Liver (tissue), 9 donors: ENCODE results near the gene INPP4B. TPM values are rescaled to one million over a fixed set of nuclear protein-coding genes. Genes with fewer than 3 reads are reported as not detected.

Experiments used
- DNase-seq: peaks from one replicate; pipeline ENCODE4 v3.0.0-alpha.2; 2017; ENCODE audit warnings: low spot score
- H3K27ac ChIP-seq, 2 donors: one replicate each; pipeline ENCODE4 v1.7.0; 2013; ENCODE audit warnings: inconsistent platforms in 2 of 2, low read length in 2 of 2, control low read depth in 1 of 2, low read depth in 1 of 2, mild to moderate bottlenecking in 1 of 2
- H3K27me3 ChIP-seq, 4 donors: one replicate each; pipeline versions ENCODE4 v1.6.1 to v1.7.0; 2013; ENCODE audit warnings: low read length in 3 of 4, inconsistent platforms in 1 of 4, mild to moderate bottlenecking in 1 of 4, moderate library complexity in 1 of 4; ENCODE audit not compliant: control insufficient read depth in 4 of 4, insufficient read depth in 4 of 4
- H3K36me3 ChIP-seq, 4 donors: one replicate each; pipeline versions ENCODE4 v1.6.1 to v1.7.0; 2013; ENCODE audit warnings: low read length in 3 of 4, mild to moderate bottlenecking in 3 of 4, low read depth in 1 of 4, moderate library complexity in 1 of 4; ENCODE audit not compliant: control insufficient read depth in 4 of 4, insufficient read depth in 3 of 4
- H3K4me1 ChIP-seq, 4 donors: one replicate each; pipeline versions ENCODE4 v1.6.1 to v1.7.0; 2013; ENCODE audit warnings: low read length in 3 of 4, mild to moderate bottlenecking in 3 of 4, moderate library complexity in 1 of 4; ENCODE audit not compliant: control insufficient read depth in 4 of 4, insufficient read depth in 4 of 4
- H3K4me3 ChIP-seq, 3 donors: one replicate each; pipeline versions ENCODE4 v1.6.1 to v1.7.0; 2013; ENCODE audit warnings: low read length in 3 of 3, control low read depth in 1 of 3, low read depth in 1 of 3, mild to moderate bottlenecking in 1 of 3
- H3K9ac ChIP-seq, 2 donors: one replicate each; pipeline ENCODE4 v1.7.0; 2013; ENCODE audit warnings: low read length in 2 of 2, mild to moderate bottlenecking in 2 of 2, moderate library complexity in 2 of 2, control low read depth in 1 of 2, low read depth in 1 of 2
- H3K9me3 ChIP-seq, 4 donors: one replicate each; pipeline versions ENCODE4 v1.6.1 to v1.7.0; 2013; ENCODE audit warnings: low read length in 3 of 4; ENCODE audit not compliant: control insufficient read depth in 4 of 4
- FOXA2 ChIP-seq: IDR thresholded peaks from 2 replicates; pipeline ENCODE4 v1.6.1; 2016; ENCODE audit warnings: antibody characterized with exemption
- GABPA ChIP-seq, 2 donors: IDR thresholded peaks in 1 of 2; conservative IDR thresholded peaks in 1 of 2; 2 replicates each; pipeline ENCODE4 v1.6.1; 2016; ENCODE audit warnings: antibody characterized with exemption in 2 of 2, mild to moderate bottlenecking in 1 of 2, moderate library complexity in 1 of 2
- HNF4G ChIP-seq: IDR thresholded peaks from 2 replicates; pipeline ENCODE4 v1.6.1; 2016; ENCODE audit warnings: antibody characterized with exemption
- JUND ChIP-seq, 2 donors: IDR thresholded peaks; 2 replicates each; pipeline ENCODE4 v1.6.1; 2016; ENCODE audit warnings: antibody characterized with exemption in 2 of 2
- RXRA ChIP-seq, 2 donors: IDR thresholded peaks; 2 replicates each; pipeline ENCODE4 v1.6.1; 2017 to 2018; ENCODE audit warnings: antibody characterized with exemption in 2 of 2, mild to moderate bottlenecking in 1 of 2
- YY1 ChIP-seq: IDR thresholded peaks from 2 replicates; pipeline ENCODE4 v1.6.1; 2016; ENCODE audit warnings: antibody characterized with exemption, mild to moderate bottlenecking
- WGBS: extraction: QIAGEN DNeasy Blood & Tissue Kit; methylation state at CpG from one replicate; pipeline ENCODE4 v1.1.7; 2013; 5-methylcytosine and 5-hydroxymethylcytosine counted together
- polyA plus RNA-seq, 2 donors: library from polyadenylated mRNA; stranded (reverse) in 1 of 2; unstranded in 1 of 2; fragments of 200-250 nt in 1 of 2; fragments of >200 nt in 1 of 2; fragmentation: Nextera tagmentation in 1 of 2; extraction: Ambion mirVana in 1 of 2; gene quantifications; one replicate each; pipeline versions ENCODE4 v1.2.1 to v1.2.3, GENCODE V29; 2013 to 2015
- total RNA-seq, 2 donors: library from RNA; depleted of rRNA; stranded (reverse); fragments of >200 nt; gene quantifications; one replicate each; pipeline ENCODE4 v1.2.3, GENCODE V29; 2014
- TF ChIP-seq, protein P1 (sequence below): fragments of 150-350 bp; IDR thresholded peaks from 2 replicates; pipeline ENCODE4 v1.5.1; 2017; ENCODE audit warnings: improper control_type of control experiment, low read depth, low read length; ENCODE audit not compliant: missing input control
- donor health status: healthy.
- donor health status: healthy.
- donor health status: healthy.
- donor health status: healthy.
- donor health status: healthy.

Gene INPP4B
- total and polyA plus RNA-seq, 4 donors: 0.43 to 2.8 (median 1.6) TPM

DNA sequence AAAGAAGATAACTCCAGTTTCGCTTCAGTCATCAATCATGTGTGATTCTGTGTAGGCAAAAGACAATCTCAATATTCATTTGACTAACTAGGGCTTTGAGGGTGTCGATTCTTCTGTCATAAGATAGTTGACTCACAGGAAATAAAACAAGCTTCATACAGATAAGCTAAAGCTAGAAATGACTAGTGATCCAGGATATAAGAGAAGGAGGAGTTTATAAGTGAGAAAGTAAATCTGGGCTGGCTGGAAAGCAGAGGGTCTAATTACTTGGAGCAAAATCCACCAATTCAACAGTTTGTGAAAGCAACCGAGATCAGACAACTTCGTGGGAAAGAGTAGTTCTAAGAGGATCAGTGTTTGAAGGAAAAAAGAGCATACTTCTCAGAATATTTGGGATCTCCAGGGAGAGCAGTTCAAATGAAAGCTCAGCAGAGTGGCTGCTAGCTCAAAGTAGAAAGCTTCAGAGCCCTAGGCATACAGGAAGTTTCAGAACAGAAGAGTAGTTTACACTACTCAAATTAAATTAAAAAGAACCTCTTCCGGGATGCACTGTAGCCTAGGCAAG lies 429.3 kb downstream of the INPP4B start:
- DNase-seq: no peak
- Histone ChIP-seq H3K27me3 (no peaks in the 10 kb centered on the region), H3K9ac (no peak overlapping the region), H3K4me3 (no peak overlapping the region), H3K27ac (peak overlapping the region in 1 of 2 donors; percentile 8), H3K9me3 (no peaks in the 10 kb centered on the region), H3K36me3 (no peaks in the 10 kb centered on the region), H3K4me1 (peaks cover 0 to 1% (median 0%) of the 10 kb centered on the region in 4 donors)
- no peak for TF ChIP-seq FOXA2
- TF ChIP-seq, protein P1, sequence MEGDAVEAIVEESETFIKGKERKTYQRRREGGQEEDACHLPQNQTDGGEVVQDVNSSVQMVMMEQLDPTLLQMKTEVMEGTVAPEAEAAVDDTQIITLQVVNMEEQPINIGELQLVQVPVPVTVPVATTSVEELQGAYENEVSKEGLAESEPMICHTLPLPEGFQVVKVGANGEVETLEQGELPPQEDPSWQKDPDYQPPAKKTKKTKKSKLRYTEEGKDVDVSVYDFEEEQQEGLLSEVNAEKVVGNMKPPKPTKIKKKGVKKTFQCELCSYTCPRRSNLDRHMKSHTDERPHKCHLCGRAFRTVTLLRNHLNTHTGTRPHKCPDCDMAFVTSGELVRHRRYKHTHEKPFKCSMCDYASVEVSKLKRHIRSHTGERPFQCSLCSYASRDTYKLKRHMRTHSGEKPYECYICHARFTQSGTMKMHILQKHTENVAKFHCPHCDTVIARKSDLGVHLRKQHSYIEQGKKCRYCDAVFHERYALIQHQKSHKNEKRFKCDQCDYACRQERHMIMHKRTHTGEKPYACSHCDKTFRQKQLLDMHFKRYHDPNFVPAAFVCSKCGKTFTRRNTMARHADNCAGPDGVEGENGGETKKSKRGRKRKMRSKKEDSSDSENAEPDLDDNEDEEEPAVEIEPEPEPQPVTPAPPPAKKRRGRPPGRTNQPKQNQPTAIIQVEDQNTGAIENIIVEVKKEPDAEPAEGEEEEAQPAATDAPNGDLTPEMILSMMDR: no peak
- 65% methylated on average over 5 of the region's 5 CpGs for WGBS

DNA sequence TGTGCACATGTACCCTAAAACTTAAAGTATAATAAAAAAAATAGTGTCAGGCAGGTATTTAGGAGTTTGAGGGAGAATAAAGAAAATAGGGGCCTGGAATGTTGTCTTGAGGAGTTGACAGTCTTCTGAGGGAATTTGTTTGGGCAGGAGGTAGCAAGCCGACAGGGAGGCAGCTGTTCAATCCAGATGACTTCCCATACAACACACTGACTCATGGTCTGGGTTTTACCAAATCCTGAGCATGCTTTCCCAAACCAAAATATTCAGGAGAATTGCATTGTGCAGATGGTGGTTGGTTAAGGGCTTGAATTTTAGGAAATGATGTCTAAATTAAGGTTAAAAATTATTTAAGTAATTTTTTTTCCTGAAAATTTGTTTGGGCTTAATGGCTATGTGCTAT lies 430.0 kb downstream of the INPP4B start:
- Histone ChIP-seq H3K4me1 (peaks cover 0 to 1% (median 0%) of the 10 kb centered on the region in 4 donors), H3K9ac (no peak overlapping the region), H3K27me3 (no peaks in the 10 kb centered on the region), H3K4me3 (no peak overlapping the region), H3K27ac (no peak overlapping the region), H3K36me3 (no peaks in the 10 kb centered on the region), H3K9me3 (no peaks in the 10 kb centered on the region)
- no peak for TF ChIP-seq YY1
- TF ChIP-seq JUND (IDR thresholded peaks at IDR 0.05): no peak
- no peak for DNase-seq
- WGBS: 78% methylated on average over 1 of the region's 1 CpG

DNA sequence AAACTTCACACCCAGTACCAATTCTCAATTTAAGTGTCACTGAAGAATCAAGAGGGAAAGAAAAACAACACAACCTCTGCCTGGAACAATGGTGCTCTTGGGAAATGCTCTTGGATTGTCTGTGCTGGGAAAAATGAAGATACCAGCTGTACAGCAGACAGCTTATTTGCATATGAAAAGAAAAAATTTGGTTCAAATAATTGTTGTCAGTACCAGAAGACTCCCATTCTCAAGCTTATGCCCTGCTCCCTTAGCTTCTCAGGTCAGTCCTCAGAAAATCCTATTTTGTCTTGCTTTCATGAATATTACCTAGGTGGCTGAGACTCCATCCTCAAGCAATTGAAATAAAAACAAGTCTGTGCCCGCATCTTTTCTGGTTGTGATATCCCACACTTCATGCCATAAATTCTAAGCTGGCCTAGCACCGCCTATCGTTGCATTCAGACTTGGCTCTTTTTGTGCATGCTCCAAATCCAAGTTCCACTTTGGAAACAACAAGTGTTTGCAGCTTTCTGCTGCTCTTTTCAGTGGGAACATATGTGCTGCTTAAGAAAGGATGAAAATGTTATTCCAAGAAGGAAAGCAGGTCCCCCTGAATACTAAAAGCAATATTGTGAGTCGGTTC lies 431.6 kb downstream of the INPP4B start:
- WGBS: 89% methylated on average over 4 of the region's 4 CpGs
- peaks cover 0 to 1% (median 0%) of the 10 kb centered on the region in 4 donors for H3K4me1 ChIP-seq
- TF ChIP-seq HNF4G: no peak
- no peak overlapping the region for H3K27ac ChIP-seq
- no peak overlapping the region for H3K9ac ChIP-seq
- H3K4me3 ChIP-seq: no peak overlapping the region
- no peak for DNase-seq
- peaks cover 0 to 2% (median 0%) of the 10 kb centered on the region in 4 donors for H3K27me3 ChIP-seq
- no peaks in the 10 kb centered on the region for H3K36me3 ChIP-seq
- no peaks in the 10 kb centered on the region for H3K9me3 ChIP-seq

DNA sequence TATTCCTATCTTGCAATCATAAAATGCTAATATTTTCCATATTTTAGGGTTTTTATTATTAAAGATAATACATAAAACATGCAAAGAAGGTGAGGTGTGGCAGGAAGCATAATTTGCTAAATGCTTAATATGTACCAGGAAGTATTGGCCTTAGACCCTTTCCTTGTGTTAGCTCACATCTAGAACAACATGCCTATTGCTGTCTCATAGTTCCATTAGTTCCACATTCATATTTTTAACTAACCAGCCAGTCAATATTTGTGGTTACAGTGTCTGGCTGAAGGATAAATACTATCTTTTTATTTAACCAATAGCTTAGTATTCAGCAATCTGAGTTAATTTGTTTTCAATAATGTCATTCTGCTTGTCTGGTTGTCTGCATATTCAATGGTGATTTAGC lies 432.6 kb downstream of the INPP4B start:
- Histone ChIP-seq H3K27me3 (peaks cover 0 to 2% (median 0%) of the 10 kb centered on the region in 4 donors), H3K36me3 (no peaks in the 10 kb centered on the region)

More for the DNA sequence above, 432.6 kb downstream of the INPP4B start:
- Histone ChIP-seq H3K4me3 (no peak overlapping the region), H3K9me3 (no peaks in the 10 kb centered on the region), H3K9ac (no peak overlapping the region), H3K27ac (no peak overlapping the region), H3K4me1 (peaks cover 0 to 1% (median 0%) of the 10 kb centered on the region in 4 donors)
- TF ChIP-seq YY1 (no peak), RXRA (IDR thresholded peaks at IDR 0.05) (no peak), HNF4G (no peak), GABPA (IDR thresholded peaks at IDR 0.05 in 1 of 2, conservative IDR thresholded peaks at IDR 0.05 in 1 of 2) (no peak)
- TF ChIP-seq, protein P1: no peak
- no peak for DNase-seq
